ENCODE results near the gene PAF1.
"Not testable (repeated sequence)": the region's sequence is repeated elsewhere in the genome, so short reads cannot be mapped to it uniquely, and the experiment has no call there.

Gene PAF1

DNA sequence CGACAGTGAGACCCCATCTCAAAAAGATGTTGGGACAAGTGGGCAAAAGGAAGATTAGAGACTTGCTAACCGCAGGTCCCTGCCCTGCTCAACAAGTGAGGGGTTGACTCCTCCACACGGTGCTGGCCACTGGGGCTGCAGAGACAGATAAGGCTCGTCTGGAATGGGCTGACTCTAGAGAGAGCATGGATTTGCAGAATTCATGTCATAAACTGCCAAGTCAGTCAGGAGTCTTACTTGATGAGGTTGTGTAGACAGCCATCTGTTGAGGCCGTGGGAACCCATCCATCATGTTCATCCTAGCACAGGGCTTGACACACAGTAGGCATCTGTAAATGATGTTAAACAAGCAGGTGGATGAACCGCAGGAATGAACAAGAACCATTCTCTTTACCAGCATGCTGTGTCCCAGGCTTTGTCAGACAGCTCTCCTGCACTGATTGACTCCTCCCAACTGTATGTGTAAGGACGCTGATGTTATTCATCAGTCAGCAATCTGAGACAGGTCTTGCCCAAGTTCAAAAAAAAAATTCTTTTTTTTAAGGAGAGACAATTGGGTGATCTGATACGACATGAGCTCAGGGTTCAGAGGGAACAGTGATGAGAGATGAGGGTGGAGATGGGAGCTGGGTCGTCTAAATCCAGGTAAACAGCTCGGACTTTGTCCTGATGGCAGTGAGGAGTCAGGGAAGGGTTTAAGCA is 8.8 kb downstream of the PAF1 start:
- DNase-seq (ENCODE audit: low spot score), result no peak

DNA sequence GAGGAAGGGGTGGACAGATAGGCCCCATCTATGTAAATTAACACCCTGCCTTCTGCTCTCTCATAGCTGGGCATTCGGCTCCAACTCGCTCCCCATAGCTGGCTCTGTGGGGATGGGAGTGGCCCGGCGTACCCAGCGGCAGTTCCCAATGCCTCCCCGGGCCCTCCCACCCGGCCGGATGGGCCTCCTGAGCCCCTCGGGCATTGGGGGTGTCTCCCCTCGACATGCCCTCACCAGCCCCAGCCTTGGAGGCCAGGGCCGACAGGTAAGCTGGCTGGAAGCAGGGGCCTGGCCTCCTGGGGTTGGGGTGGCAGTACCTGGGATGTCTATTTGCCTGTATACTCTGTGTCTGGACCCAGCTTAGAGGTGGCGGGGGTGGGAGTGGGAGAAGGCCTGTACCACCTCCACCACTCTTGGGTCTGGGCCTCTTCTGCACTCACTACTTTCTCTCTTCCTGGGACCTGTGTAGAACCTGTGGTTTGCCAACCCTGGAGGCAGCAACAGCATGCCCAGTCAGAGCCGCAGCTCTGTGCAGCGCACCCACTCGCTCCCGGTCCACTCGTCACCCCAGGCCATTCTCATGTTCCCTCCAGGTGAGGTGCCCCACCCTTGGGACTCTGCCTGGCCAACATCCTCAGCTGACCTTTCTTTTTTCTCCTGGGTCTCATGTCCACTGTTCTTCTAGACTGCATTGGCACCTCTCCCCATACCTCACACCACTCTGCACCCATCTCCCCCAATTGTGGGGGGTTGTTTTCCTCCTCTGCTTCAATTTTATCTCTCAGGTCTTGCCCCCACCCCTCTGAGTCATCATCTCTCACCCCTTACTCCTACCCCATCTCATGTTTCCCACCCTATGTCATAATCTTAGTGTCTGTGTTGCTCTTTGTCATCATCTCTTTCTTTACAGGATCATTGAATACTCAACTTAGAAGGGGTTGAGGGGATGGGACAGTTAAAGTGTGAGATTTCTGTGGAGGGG is 10.1 kb downstream of the PAF1 start:
- no peak for DNase-seq (ENCODE audit: low spot score)

DNA sequence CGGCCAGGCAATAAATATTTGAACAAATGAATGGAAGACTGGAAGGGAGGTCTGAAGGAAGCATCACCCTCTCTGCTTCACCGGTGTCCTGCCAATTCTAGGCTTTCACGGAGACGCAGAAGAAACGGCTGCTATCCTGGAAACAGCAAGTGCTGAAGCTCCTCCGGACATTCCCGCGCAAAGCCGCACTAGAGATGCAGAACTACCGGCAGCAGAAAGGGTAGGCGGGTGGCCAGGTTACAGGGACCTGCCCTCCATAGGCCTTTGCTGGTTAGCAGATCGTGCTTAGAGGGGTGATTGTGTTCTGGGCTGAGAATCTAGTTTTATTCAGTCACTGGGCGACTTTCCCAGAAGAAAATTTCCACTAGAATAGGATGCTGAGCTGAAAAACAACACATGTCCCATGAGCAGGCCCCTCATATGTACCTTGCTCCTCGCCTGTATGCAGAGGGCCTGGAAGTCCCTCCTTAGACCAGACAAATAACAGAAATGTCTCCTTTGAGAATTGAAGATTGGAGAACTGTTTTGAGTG is 11.0 kb downstream of the PAF1 start:
- DNase-seq (ENCODE audit: low spot score), result no peak

DNA sequence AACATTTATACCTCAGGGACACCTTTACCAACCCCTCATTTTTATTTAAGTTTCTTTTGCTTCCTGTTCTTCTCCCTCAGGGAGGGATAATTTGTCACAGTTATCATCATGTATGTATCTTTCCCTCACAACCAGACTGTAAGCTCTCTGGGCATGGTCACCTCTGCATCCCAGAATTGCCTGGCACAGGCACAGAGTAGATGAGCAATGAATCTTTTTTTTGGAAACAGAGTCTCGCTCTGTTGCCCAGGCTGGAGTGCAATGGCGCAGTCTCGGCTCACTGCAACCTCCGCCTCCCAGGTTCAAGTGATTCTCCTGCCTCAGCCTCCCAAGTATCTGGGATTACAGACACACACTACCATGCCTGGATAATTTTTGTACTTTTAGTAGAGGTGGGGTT is 11.5 kb downstream of the PAF1 start:
- not testable (repeated sequence) for DNase-seq (ENCODE audit: low spot score)

DNA sequence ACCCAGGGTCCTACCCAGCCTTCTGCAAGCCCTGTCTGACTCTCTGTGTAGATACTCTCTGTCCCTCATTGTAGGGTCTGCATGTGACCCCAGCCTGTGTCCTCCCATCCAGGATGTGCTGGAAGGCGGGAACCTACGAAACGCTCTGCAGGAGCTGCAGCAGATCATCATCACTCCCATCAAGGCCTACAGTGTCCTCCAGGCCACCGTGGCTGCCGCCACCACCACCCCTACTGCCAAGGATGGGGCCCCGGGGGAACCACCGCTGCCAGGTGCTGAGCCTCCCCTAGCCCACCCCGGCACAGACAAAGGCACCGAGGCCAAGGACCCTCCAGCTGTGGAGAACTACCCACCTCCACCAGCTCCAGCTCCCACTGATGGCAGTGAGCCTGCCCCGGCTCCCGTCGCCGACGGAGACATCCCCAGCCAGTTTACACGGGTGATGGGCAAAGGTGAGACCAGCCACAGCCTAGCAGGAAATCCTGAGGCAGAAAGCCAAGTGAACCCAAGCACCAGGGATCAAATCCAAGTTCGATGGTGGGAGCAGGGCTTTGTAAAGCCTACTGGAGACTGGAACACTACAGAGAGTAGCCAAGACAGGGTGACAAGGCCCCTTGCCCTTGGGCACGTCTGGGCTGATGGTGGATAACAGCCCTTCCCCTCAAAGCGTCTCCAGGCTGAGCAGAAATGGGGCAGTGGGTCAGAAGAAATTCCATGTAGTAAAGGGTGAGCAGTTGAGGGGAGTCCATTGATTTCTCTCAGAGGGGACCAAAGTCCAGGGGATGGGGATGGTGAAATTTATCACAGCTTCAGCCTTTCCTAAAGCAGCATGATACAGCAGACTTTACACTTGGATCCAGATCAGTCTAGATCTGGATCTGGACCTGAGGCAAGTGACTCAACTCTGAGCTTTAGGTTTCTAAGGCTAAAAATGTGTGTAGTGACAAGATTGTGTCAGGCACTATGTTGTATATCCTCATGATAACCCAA is 13.2 kb downstream of the PAF1 start:
- no peak for DNase-seq (ENCODE audit: low spot score)

DNA sequence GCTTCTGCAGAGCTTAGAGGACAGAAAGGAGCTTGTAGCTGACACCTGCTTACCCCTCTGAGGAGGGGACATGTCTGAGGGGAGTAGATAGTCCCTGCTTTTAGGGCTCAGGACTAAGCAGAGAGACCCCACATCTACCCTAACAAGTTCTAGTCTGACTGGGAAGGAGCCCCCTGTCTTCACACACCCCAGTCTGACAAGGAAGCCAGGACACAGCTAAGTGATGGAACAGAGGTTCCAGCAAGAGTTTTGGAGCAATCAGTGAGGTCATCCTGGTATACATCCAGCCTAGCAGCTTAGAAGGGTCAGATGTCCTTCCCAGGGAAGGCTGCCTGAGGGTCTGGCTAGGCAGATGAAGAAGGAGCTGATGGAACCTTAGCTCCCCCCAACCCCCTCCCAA is 15.0 kb downstream of the PAF1 start:
- no peak for DNase-seq (ENCODE audit: low spot score)

DNA sequence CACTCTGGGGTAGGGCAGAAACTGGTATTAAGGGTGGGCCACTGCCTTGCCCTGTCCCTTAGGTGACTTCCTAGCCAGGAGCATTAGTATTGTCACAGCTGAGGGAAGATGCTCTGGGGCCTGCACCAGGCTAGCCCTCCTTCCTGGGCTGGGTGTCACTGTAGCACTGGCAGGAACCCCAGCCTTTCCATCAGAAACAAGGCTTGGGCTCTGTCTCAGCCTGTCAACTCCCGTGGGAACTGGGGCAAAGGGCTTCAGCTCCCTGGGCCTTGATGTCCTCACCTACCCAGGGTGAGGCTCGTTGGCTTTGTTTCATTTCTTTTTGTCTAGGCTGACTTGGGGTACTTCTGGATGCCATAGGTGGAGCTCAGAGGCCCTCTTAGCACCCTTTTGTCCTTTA is 18.0 kb downstream of the PAF1 start:
- no peak for DNase-seq (ENCODE audit: low spot score)

DNA sequence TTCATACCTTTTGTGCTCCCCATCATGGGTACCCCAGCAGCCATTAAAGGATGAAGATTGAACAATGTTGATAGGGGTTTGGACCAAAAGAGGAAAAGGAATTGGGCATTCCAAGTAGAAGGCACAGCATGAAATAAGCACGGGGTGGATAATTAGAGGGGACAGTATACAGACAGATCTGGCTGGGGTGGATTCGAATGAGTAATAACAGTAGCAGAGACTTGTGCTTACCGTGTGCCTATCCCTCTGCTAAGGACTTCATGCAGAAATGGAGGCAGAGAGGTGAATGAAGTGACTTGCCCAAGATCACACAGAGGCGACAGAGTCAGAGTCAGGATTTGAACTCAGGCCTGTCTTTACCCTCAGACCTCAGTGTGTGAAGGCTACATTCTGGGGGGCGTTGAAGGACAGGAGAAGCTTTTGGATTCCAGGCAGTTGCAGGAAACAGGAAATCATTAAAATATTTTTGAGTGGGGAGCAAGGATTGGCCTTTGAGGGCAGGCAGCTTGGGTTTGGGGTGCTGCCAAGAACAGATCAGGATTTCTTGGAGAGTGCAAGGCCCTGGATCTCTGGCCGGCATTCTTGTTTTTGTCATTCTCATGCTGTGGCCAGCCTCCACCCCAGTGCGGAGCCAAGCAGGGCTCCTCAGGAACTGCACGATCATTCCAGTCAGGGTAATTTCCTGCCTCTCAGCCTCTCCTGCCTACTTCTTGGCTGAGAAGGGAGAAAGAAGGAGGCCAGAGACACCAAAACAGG is 18.7 kb downstream of the PAF1 start:
- no peak for DNase-seq (ENCODE audit: low spot score)

DNA sequence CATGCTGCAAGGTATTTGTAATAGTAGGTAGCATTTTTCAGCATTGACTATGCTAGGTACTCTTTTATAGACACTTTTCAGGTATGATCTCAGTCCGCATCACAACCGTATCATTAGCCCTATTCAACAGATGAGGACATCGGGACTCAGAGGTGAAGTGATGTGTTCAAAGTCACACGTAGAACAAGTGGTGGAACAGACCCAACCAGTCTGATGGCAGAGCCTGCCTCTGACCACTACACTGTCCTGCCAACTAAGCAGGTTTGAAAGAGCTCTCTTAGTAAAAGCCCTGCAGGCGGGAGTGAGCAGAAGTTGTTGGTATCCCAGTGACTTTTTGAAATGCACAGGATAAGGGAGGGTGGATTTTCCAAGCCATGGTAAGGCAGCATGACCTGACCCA is 20.2 kb downstream of the PAF1 start:
- DNase-seq (ENCODE audit: low spot score), result no peak

DNA sequence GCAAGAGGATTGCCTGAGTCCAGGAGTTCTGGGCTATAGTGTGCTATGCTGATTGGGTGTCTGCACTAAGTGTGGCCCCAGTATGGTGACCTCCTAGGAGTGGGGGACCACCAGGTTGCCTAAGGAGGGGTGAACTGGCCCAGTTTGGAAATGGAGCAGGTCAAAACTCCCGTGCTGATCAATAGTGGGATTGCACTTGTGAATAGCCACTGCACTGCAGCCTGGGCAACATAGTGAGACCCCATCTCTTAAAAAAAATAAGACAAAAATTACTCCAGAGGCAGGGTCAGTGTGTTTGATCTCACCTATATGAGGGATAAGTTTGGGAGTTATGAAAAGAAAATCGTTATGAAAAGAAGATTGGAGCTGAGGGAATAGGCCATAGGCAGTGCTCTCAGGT is 21.7 kb downstream of the PAF1 start:
- no peak for DNase-seq (ENCODE audit: low spot score)

DNA sequence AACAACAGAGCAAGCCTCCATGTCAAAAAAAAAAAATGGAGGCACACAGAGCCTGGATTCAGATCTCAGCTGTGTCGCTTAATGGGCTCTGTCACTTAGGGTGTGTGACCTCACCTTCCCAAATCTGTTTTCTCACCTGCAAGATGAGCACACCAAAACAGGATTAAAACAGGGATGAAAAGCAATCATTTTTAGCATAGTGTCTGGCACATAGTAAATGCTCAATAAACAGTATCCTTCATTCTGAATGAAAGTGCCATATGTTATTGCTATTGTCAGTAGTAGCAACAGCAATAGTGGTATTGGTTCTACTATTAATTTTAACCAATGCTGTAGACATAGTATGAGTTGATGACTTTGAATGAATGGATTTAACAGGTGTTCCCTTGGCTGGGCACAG is 25.4 kb downstream of the PAF1 start:
- no peak for DNase-seq (ENCODE audit: low spot score)

DNA sequence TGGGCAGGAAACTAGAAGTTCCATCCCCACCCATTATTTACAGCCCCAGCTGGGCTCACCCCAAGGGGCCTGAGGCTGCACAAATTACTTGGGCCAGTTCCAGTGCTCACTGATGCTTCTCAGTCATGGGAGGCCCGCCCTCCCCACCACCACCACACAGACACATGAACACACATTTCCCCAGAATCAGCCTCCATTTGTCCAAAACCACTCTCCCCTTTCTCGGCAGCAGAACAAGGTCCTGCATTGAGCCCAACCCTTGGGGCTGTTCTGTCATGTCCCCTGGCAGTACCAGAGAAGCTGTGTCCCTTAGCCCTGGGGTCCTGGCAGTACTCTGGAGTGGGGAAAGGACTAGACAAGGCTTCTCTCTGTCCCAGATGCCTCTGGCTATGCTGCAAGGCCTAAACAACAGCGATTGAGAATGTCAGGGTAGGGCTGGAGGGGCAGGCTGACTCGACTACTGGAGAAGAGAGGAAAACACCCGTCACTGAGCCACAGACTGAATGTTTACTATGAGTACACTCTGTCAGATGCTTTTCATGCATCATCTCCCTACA is 26.9 kb downstream of the PAF1 start:
- DNase-seq (ENCODE audit: low spot score), result peak; percentile 40

DNA sequence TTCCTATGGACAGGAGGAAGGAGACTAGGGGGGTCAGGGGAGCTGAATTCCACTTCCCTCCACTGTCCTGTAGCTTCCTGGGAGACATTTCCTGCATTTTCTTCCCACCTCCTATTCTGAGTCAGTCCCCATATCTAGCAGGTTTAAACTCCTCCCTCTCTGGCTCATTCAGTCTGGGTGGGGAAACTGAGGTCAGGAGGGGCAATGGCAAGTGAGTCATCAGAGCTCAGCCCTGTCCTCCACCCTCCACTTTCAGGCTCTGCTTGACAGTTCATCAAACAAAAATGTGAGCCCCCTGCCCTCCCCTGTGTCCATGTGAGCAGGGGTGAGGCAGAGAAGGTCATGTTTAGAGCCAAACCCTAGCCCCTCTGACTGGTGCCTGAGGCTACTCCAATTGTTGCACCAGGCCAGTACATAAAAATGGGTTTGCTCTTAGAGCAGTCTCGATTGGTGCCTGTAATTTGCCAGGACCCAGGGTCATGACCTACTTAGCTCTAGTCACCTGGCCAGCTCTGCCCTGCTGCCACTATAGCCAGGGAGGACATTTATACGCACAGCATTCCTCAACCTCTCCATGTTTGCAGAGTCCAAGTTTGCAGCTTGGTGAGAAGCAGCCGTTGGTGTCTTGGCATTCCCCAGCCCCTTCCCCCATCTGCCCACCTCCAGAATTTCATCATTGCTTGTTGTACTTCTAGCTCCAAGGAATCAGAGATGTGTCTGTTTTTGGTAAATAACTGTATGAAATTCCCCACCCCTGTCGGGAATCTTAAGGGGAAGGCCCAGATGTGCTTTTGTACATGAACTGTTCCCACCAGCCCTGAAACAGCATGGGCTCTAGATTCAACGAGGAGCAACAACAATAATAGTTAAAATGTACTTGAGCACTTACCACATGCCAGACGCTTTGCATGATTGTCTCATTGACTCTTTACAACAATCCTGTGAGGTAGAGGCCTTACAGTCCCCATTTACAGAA is 27.9 kb downstream of the PAF1 start:
- peak; percentile 83 for DNase-seq (ENCODE audit: low spot score)

DNA sequence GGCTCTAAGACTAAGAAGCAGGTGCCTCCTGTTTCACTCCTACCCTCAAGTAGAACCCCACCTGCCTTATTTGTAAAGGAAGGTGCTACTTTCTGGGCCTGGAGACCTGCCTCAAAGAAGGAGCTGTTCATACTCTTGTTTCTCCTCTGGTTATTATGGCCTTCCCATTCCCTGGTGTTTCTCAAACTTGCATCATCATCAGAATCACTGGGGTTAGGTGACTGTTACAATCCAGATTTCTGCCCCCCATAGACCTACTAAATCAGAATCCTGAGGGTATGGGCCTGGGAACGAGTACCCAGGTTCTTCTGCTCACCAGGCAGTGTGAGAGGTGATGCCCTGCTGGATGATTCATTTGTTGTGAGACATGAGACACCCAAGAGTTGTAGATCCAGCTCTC is 30.3 kb downstream of the PAF1 start:
- DNase-seq (ENCODE audit: low spot score), result no peak

DNA sequence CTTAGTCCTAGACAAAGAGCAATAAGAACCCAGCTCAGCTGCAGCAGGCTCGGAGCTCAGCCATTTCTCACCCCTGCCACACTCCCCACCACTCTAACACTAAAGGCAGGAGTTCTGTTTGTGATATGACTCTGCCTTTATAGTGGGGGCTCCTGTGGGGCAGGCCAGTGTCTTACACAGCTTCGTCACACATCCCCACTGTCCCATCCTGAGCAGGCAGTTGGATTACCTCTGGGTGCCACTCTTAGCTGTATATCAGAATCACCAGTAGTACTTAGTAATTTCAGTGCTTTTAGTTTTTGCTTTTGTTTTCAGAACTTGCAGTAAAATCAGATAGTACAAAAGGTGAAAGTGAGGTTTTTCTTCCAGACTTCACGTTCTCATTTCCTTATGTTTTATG is 31.9 kb downstream of the PAF1 start:
- no peak for DNase-seq (ENCODE audit: low spot score)

DNA sequence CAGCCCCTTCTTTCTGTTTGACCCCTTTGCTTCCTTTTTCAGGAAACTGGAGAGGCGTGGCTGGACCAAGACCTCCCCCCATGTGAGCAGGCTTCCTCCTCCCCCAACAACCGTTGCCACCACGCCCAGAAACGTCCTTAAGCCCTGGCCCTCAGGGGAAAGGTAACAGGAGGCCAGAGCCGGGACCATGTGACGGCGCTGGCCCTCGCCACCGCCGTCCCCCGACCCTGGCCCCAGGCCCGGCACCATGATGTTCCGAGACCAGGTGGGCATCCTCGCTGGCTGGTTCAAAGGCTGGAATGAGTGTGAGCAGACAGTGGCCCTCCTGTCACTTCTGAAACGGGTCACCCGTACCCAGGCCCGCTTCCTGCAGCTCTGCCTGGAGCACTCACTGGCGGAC is 34.3 kb downstream of the PAF1 start:
- DNase-seq (ENCODE audit: low spot score), result no peak

DNA sequence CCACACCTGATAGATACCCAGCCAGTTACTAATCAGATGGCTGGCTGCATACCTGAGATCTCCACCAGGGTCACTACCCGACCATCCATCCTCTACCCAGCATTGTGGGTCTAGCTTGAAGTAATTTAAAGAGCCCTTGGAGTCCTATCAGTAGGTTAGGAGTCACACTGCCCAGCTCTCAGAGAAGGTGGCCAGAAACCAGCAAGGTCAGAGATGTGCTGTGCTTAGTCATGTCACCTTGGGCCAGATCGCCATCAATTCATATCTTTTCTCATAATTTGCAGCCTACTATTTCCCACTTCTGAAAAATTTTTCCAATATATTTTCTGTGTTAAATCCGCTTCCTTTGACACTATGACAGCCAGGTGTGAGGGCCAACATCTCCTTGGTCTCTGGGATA is 34.8 kb downstream of the PAF1 start:
- no peak for DNase-seq (ENCODE audit: low spot score)

DNA sequence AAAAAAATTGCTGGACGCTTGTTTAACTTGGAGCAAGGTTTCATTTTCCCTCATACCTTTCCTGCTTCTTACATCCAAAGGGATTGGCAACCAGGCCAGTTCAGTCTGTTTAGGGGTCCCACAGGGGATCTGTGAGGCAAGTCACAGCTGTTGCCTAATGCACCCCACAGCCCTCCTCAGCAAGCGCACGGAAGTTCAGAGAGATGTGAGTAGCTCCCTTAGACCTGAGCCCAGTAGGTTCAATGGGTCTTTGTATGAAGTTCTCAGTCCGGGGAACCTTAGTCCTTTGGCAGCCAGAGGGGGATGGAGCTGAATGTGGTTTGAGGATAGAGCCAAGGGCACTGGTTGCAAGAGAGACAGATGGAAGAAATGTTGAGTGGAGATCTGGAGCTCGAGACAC is 35.7 kb downstream of the PAF1 start:
- DNase-seq (ENCODE audit: low spot score), result no peak

DNA sequence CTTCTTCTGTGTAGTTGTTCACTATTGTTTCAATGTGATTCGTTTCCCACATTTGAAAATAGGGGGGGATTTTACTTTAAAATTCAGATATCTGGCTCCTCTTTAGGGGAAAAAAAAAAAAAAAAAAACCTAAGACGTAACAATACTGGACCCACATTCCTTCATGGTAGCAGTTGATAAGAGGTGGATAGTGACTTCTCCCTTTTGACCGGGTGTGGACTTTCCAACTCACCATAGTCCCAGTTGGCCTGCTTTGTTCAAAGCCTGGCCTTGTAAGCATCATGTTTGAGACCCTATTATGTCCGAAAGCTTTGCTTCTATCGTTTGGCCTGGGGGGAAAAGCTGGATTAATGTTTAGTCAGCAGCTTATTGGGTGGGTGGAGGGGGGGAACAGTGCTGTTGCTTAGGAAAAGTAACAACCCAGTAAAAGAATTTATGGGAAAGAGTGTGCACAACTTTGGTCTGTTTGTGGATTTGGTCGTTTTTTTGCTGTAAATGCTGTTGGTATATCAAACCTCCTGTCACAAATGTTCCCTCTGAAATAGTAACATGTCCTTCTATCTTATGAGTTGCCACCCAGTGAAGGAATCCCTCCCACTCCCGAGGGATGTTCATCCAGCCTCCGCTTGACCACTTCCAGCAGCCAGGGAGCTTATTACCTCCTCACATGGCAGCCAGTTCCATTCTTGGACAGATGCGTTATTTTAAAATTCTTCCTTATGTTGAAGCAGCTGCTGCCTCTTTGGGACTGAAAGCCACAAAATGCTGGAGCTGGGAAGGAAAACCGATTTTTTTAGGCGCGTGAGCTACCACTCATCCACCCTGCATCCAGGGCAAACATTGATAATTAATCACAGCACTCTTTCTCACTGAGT is 38.3 kb downstream of the PAF1 start:
- DNase-seq (ENCODE audit: low spot score), result no peak
